ENCODE measurements around the gene NRF1. TPM values are rescaled to one million over a fixed set of nuclear protein-coding genes. Genes with fewer than 3 reads are reported as not detected.

Gene NRF1
- total RNA-seq, 1 experiment from 2014 or later, result 25.9 TPM

- peak; percentile 96 for TF ChIP-seq TCF7L2 (IDR thresholded peaks at IDR 0.05; ENCODE audit: borderline replicate concordance, extremely low read depth, insufficient read depth, insufficient read length)
- TF ChIP-seq SIN3A (IDR thresholded peaks at IDR 0.05; ENCODE audit: low read depth), result no peak
- no peak for TF ChIP-seq YY1 (IDR thresholded peaks at IDR 0.05; ENCODE audit: extremely low read depth, insufficient replicate concordance, low read depth, low read length)
- peak; percentile 69 for TF ChIP-seq POLR2A (IDR thresholded peaks at IDR 0.05; ENCODE audit: borderline replicate concordance, extremely low read depth, insufficient read depth, insufficient read length)
- no peak for TF ChIP-seq ATF3 (IDR thresholded peaks at IDR 0.05)
- peak; percentile 10 for TF ChIP-seq ZBTB33 (IDR thresholded peaks at IDR 0.05; ENCODE audit: extremely low read depth, insufficient replicate concordance, low read length)
These were observed 168.2 kb downstream of the NRF1 start (continued) for GRCh38 chr7:129779602-129780256.

GRCh38 chr7:129780257-129780973, 168.9 kb downstream of the NRF1 start:
- peak; percentile 79 for ATAC-seq
- Histone ChIP-seq H3K27me3 (ENCODE audit: insufficient read depth, low read length) (no peaks in the 10 kb centered on the region), H3K9me2 (ENCODE audit: insufficient read depth) (no peaks in the 10 kb centered on the region), H3K9ac (ENCODE audit: low read length) (peak overlapping the region; percentile 76), H3K4me2 (ENCODE audit: low read length) (peak overlapping the region; percentile 82), H3K36me3 (ENCODE audit: control insufficient read depth in 1 of 2, insufficient read depth in 2 of 2, low read length in 2 of 2) (no peaks in the 10 kb centered on the region), H3K79me2 (ENCODE audit: insufficient read depth, low read length) (peaks cover 31% of the 10 kb centered on the region), H2AFZ (ENCODE audit: low read depth, low read length, poor library complexity, severe bottlenecking) (no peak overlapping the region), H3K27ac (ENCODE audit: low read depth, low read length) (peak overlapping the region; percentile 94), H3K4me1 (ENCODE audit: control insufficient read depth in 1 of 2, insufficient read depth in 2 of 2, low read length in 2 of 2) (peaks cover 20 to 29% of the 10 kb centered on the region in 2 experiments), H3K4me3 (replicated peaks in 1 of 2; ENCODE audit: low read depth in 1 of 2, low read length in 2 of 2) (peak overlapping the region; percentile 84 to 87), H4K20me1 (ENCODE audit: insufficient read depth) (no peaks in the 10 kb centered on the region), H3K9me3 (ENCODE audit: control insufficient read depth in 1 of 2, insufficient read depth in 1 of 2, low read depth in 1 of 2, low read length in 2 of 2) (no peaks in the 10 kb centered on the region)
- no peak for TF ChIP-seq SP1 (IDR thresholded peaks at IDR 0.05; ENCODE audit: low read depth)
- TF ChIP-seq ZNF274 (IDR thresholded peaks at IDR 0.05; ENCODE audit: low read depth, low read length), result no peak
- TF ChIP-seq POLR2A (IDR thresholded peaks at IDR 0.05; ENCODE audit: borderline replicate concordance, extremely low read depth, insufficient read depth, insufficient read length), result no peak
- TF ChIP-seq, protein P1, sequence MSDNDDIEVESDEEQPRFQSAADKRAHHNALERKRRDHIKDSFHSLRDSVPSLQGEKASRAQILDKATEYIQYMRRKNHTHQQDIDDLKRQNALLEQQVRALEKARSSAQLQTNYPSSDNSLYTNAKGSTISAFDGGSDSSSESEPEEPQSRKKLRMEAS (IDR thresholded peaks at IDR 0.05), result no peak
- TF ChIP-seq, protein P2, sequence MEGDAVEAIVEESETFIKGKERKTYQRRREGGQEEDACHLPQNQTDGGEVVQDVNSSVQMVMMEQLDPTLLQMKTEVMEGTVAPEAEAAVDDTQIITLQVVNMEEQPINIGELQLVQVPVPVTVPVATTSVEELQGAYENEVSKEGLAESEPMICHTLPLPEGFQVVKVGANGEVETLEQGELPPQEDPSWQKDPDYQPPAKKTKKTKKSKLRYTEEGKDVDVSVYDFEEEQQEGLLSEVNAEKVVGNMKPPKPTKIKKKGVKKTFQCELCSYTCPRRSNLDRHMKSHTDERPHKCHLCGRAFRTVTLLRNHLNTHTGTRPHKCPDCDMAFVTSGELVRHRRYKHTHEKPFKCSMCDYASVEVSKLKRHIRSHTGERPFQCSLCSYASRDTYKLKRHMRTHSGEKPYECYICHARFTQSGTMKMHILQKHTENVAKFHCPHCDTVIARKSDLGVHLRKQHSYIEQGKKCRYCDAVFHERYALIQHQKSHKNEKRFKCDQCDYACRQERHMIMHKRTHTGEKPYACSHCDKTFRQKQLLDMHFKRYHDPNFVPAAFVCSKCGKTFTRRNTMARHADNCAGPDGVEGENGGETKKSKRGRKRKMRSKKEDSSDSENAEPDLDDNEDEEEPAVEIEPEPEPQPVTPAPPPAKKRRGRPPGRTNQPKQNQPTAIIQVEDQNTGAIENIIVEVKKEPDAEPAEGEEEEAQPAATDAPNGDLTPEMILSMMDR (IDR thresholded peaks at IDR 0.05 in 2 of 3, conservative IDR thresholded peaks at IDR 0.05 in 1 of 3; ENCODE audit: borderline replicate concordance in 1 of 3, insufficient read depth in 1 of 3, low read depth in 2 of 3, low read length in 2 of 3), result no peak
- TF ChIP-seq RAD21 (IDR thresholded peaks at IDR 0.05; ENCODE audit: low read depth), result no peak
- no peak for TF ChIP-seq EZH2 (IDR thresholded peaks at IDR 0.05)
- no peak for TF ChIP-seq EZH2phosphoT487 (IDR thresholded peaks at IDR 0.05; ENCODE audit: borderline replicate concordance)
- TF ChIP-seq CBX3 (IDR thresholded peaks at IDR 0.05; ENCODE audit: low read depth), result no peak
- TF ChIP-seq SIN3A (IDR thresholded peaks at IDR 0.05; ENCODE audit: low read depth), result no peak
- BruUV-seq (replicated peaks), result no TSS peak
- POLR2A ChIA-PET, result interaction anchor here (1.0 to 1.1 kb wide), 2 partner anchors 10 to 39 kb away, joined by 3 to 5 read pairs; no protein-coding TSS in a partner anchor
- RAD21 ChIA-PET (ENCODE audit: low non-redundant PET in 1 of 2, low total read pairs in 2 of 2, uncharacterized antibody in 2 of 2, unreplicated experiment in 2 of 2), result no interaction called here
- intact Hi-C loops (cut with micrococcal nuclease), result loop anchor here (2.0 kb wide), 1 partner anchor 44 kb away; no protein-coding TSS in a partner anchor
- CTCF ChIA-PET, result interaction anchor here (1.4 kb wide), 1 partner anchor 45 kb away, joined by 5 read pairs; no protein-coding TSS in a partner anchor
- DNase-seq (ENCODE audit: low read depth, low spot score), result peak; percentile 75
